Activated CD4-positive, alpha-beta T cell treated with anti-CD3 and anti-CD28 coated beads, Interleukin-2, amount 50 U/mL, for 16 hours (primary cell): ENCODE measurements around the gene BAIAP3.
A peak's percentile ranks its signal among the peaks of the same experiment; 100 is the strongest.
"Not testable (repeated sequence)": the region's sequence is repeated elsewhere in the genome, so short reads cannot be mapped to it uniquely, and the experiment has no call there.

Source experiments
- DNase-seq: peaks from one replicate; pipeline ENCODE4 v3.0.0-alpha.2; 2020

The BAIAP3 gene

GRCh38 chr16:1333149-1333812 lies at the start of gene BAIAP3:
BAIAP3 (plus strand) TSS chr16:1333645; CDS start chr16:1338550, 4,905 bp downstream.
- DNase-seq = peak; percentile 44

DNA sequence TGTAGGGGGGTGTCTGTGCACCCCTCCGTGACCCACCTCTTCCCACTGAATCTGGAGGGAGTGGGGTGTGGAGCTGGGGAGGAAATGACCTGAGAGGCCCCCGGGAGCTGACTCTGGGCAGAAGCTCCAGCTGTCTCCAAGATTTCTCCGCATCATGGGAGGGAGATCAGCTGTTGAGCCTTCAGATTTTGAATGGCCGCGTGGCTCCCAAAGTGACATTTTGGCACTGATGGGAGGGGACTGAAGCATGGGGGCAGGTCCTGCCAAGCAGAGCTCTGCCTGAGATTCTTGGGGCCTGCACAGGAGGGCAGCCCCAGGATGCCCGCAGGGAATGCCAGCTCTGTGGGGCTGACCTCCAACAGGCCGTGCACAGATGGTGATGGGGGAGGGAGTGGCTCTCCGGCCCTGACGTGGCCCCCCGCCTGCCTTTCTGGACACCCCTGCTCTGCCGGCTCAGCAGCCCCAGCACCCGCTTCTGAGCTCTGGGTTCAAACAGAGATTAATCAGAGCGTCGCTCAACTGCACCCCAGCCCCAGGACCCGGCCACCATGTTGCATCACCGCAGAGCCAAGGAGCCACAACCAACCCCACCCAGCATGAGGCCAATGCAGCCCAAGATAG lies 49.3 kb upstream of the BAIAP3 start:
- DNase-seq = no peak

- no peak for DNase-seq
Observed at GRCh38 chr16:1285669-1286512, 47.6 kb upstream of the BAIAP3 start.

GRCh38 chr16:1286513-1287094 lies 46.8 kb upstream of the BAIAP3 start:
- DNase-seq = no peak

DNA sequence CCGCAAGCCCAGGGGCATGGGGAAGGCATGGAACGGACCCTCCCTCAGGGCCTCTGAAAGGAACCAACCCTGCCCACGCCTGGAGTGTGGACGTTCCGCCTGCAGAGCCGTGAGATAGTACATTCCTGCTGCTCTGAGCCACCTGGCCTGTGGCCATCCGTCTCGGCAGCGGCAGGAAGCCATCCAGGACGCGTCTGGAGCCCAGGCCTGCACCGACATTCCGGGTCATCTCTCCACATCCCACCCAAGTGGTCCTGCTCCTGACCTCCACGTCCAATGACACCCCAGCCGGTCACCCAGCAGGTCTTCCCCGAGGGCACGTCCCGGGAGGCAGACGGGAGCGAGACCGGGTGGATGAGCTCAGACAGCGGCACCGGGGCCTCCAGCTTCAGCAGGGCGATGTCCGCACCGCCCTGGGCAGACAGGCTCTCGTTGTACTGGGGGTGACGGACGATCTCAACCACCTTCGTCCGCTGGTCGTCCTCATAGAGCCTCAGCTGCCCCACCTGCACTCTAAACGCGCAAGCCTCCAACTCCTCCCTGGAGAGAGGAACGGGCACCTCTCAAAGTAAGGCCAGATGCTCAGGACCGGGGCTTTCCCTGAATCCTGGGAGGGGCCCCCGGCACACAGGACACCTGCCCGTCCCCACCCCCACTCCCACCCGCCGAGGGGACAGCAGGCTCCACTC lies 45.3 kb upstream of the BAIAP3 start:
- no peak for DNase-seq

DNA sequence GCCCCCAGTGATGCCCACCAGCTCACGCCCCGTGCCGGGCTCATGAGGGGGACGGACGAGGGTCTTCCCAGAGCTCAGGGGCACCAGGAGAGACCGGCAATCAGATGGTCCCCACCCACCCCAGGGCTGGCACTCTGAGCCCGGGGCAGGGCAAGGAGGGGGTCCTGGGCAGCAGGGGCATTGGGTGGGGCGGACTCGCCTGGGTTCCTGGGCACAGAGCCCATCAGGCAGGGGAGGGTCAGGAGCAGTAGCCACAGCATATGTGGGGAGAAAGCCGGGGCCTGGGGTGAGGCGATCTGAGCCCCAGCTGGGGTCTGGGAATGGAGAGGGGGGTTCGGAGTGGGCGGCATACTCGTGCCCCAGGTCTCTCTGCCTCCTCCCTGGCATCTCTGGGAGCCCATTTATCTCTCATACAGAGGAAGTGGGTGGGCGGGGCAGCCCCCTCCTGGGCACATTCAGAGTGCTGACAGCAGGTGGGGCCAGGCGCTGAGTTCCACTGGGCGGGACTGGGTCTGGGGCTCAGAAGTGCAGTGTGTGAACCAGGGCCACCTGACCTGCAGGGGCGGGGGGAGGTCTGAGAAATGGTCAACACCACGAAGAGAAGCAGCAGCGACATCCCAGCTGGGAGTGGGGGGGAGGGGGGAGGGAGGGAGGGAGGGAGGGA lies 44.5 kb upstream of the BAIAP3 start:
- DNase-seq = no peak

DNA sequence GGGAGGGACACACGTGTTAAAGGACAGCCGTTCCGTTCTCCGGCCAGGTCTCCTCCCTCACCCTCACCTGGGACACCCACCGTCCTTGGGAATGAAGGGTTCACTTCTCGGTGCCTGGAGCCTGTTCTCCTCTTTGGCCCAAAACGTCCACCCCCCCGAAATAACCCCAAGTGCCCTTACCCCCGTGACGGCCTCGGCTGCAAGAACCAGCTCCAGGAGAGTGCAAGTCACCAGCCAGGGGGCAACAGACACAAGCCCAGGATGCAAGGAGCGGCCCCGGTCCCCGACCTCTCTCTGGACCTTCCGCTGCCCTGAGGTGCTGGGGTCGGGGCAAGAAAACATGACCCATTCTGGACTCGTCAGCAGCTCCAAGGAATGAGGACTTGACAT lies 44.0 kb upstream of the BAIAP3 start:
- DNase-seq = no peak

- DNase-seq = no peak
Observed at GRCh38 chr16:1290063-1290501, 43.4 kb upstream of the BAIAP3 start.

- no peak for DNase-seq
Observed at GRCh38 chr16:1290860-1291575, 42.4 kb upstream of the BAIAP3 start.

- no peak for DNase-seq
Observed at GRCh38 chr16:1291576-1291974, 41.9 kb upstream of the BAIAP3 start.

- DNase-seq = not testable (repeated sequence)
Observed at GRCh38 chr16:1292208-1292607, 41.2 kb upstream of the BAIAP3 start.

DNA sequence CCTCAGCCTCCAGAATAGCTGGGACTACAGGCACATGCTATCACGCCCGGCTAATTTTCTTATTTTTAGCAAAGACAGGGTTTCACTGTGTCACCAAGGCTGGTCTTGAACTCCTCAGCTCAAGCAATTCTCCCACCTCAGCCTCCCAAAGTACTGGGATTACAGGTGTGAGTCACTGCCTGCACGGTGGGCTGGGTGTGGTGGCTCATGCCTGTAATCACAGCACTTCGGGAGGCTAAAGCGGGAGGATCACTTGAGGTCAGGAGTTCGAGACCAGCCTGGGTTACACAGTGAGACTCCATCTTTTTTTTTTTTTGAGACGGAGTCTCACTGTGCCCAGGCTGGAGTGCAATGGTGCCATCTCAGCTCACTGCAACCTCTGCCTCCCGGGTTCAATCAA lies 40.6 kb upstream of the BAIAP3 start:
- not testable (repeated sequence) for DNase-seq

DNA sequence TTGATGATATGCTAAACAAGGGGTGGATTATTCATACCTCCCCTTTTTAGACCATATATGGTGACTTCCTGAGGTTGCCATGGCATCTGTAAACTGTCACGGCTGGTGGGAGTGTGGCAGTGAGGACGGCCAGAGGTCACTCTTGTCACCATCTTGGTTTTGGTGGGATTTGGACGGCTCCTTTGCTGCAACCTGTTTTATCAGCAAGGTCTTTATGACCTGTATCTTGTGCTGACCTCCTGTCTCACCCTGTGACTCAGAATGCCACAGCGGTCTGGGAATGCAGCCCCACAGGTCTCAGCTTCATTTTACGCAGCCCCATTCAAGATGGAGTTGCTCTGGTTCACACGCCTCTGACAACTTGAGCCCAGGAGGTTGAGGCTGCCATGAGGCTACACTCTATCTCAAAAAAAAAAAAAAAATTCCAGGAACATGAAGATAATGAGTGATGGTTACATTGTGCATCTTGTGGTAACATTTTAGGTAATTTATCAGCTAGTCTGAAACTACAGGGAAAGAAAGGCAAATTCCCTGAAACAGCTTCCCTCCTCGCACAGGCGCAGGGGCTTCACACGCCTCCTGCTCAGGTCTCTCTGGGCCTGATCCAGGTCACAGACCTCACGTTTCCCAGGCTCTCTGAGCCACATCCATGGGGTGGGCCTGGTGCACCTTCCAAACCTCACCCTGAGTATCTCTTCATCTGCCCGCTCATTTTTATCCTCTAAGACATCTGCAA lies 39.4 kb upstream of the BAIAP3 start:
- no peak for DNase-seq

GRCh38 chr16:1295465-1295864 lies 38.0 kb upstream of the BAIAP3 start:
- no peak for DNase-seq

DNA sequence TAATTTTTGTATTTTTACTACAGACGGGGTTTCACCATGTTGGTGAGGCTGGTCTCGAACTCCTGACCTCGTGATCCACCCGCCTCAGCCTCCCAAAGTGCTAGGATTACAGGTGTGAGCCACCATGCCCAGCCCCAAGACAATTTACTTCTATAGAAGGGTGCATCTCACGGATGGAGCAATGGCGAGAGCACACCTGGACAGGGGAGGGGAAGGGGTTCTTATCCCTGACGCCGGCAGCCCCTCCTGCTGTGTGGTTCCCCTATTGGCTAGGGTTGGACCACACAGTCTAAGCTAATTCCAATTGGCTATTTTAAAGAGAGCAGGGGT lies 36.8 kb upstream of the BAIAP3 start:
- DNase-seq = not testable (repeated sequence)

- peak; percentile 39 for DNase-seq
Observed at GRCh38 chr16:1297018-1297696, 36.3 kb upstream of the BAIAP3 start.

DNA sequence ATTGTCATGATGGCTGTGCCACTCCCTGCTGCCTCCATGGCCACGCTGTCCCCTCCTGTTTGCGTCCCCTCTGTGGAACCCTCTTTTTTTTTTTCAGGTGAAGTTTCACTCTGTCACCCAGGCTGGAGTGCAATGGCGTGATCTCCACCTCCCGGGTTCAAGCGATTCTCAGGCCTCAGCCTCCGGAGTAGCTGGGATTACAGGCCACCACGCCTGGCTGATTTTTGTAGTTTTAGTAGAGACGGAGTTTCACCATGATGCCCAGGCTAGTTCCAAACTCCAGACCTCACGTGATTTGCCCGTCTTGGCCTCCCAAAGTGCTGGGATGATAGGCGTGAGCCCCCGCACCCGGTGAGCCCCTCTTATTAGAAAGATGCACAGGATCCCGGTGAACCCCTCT lies 35.0 kb upstream of the BAIAP3 start:
- DNase-seq = no peak

DNA sequence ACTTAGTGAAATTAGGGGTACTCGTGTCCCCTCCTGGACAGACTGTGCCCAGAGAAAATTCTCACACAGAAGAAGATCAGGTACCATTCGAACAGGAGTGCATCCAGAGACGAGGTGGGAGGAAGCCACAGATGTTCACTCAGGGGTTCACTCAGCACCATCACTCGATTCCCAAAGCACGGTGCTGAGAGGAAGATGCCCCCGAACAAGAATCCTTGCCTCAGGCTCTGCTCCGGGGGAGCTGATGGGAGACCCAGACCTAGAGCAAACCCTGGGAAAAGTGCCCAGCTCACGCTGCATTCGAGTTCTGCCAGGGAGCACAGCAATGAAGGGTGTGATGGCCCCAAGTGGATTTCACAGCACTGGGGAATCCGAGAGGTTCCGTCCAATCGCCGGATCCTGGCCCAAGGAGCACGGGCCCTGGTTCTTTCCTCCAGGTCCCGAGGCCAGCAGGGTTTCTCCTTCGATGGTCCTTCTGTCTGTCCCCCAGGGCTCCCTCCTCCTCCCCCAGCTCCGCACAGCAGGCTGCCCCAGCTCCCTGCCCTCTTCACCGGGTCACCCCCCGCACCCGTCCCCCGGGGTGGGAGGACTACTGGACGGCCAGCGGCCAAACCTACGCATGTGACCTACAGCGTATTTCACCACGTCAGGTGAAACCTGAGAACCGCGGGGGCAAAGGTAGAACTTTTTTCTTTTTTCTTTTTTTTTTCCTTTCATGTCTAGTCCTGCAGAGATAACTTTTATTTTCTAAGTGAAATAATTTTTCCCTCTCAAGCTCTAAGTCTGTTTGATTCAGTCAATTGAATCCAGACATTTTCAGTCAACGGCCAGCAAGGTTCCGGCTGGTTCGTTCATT lies 34.2 kb upstream of the BAIAP3 start:
- no peak for DNase-seq

DNA sequence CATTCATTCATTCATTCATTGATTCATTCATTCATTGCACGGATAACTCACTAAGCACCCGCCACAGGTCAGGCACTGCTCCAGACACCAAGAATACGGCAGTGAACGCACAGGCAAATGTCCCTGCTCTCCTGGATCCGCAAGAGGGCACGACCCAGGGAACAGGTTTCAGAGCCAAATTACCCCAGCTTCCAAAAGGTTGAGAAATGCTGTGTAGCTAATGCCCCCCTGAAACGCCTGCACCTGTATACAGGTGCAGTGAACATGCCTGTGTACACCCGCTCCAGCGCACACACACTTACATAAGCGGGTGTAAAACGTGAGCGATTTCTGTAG lies 33.6 kb upstream of the BAIAP3 start:
- DNase-seq = no peak
